Central memory CD8-positive, alpha-beta T cell (primary cell): ENCODE data around the gene PARP9.
"Not testable (repeated sequence)": the region's sequence is repeated elsewhere in the genome, so short reads cannot be mapped to it uniquely, and the experiment has no call there.

Source experiments
- ATAC-seq: fragments of 150-1000 bp; cut with Tn5 transposase; replicated peaks from 2 replicates; pipeline ENCODE4 v1.10.0; 2022; ENCODE audit warnings: mild to moderate bottlenecking, moderate FRiP score, moderate number of reproducible peaks; ENCODE audit not compliant: poor library complexity, severe bottlenecking; ENCODE audit errors: extremely low read depth
- DNase-seq, 2 donors: peaks; one replicate each; pipeline ENCODE4 v3.0.0; 2021; ENCODE audit warnings: low spot score in 2 of 2
- H3K27ac Mint-ChIP-seq: one replicate; pipeline ENCODE4 v1.8.0; 2022; ENCODE audit warnings: low read depth, mild to moderate bottlenecking, moderate library complexity, mixed read lengths
- H3K27me3 Mint-ChIP-seq: one replicate; pipeline ENCODE4 v1.8.0; 2022; ENCODE audit warnings: mixed read lengths
- H3K36me3 Mint-ChIP-seq: one replicate; pipeline ENCODE4 v1.8.0; 2022; ENCODE audit warnings: mild to moderate bottlenecking, moderate library complexity, mixed read lengths; ENCODE audit not compliant: insufficient read depth
- H3K4me1 Mint-ChIP-seq: one replicate; pipeline ENCODE4 v1.8.0; 2022; ENCODE audit warnings: mixed read lengths
- H3K4me3 Mint-ChIP-seq: one replicate; pipeline ENCODE4 v1.8.0; 2022; ENCODE audit warnings: mild to moderate bottlenecking, moderate library complexity, mixed read lengths
- H3K9me3 Mint-ChIP-seq: one replicate; pipeline ENCODE4 v1.8.0; 2022; ENCODE audit warnings: mixed read lengths

Gene PARP9

DNA sequence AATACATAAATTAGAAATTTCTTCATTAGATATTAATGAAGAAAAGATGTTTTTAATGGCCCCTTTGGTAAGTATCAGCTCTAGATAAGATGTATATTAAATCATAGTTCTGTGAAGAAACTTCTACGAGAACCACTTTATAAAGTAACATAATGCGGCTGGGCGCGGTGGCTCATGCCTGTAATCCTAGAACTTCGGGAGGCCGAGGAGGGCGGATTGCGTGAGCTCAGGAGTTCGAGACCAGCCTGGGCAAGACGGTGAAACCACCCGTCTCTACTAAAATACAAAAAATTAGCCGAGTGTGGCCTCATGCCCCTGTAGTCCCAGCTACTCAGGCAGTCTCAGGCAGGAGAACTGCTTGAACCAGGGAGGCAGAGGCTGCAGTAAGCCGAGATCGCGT lies 51.8 kb downstream of the PARP9 start:
- Mint-ChIP-seq H3K9me3 (no peaks in the 10 kb centered on the region), H3K4me1 (peaks cover 68% of the 10 kb centered on the region), H3K27ac (no peak overlapping the region), H3K27me3 (no peaks in the 10 kb centered on the region), H3K4me3 (no peak overlapping the region), H3K36me3 (peaks cover 13% of the 10 kb centered on the region)
- DNase-seq: no peak
- ATAC-seq: no peak

DNA sequence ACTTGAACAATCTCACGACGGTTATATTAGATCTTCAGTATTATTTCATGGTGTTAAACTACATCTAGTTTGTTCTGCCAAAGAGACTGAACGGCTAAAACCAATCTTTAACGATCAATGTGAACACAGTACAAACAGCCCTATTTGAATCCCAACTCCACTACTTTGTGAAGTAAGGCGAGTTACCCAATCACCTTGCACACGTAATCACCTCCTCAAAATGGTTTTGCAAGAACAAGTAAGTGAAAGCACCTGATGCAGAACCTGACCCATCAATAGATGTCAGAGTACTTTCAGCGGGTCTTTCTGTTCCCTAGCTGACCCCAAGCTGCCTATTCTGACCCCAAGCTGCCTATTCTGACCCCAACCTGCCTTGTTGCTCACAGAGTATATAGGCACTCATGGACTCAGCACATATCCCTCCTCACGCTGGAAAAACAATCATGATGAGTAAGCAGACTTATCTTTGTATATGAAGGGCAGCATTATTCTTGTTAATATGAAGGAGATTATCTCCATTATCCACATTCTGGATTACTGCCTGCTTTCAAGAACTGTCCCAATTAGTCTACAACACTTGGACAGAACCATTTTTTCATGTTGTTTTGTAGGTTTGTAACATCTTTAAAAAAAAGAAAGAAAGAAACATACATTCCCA lies 53.1 kb downstream of the PARP9 start:
- H3K27me3 Mint-ChIP-seq: no peaks in the 10 kb centered on the region
- DNase-seq (no peak), ATAC-seq (no peak)
- H3K9me3 Mint-ChIP-seq: no peaks in the 10 kb centered on the region
- no peak overlapping the region for H3K27ac Mint-ChIP-seq
- no peak overlapping the region for H3K4me3 Mint-ChIP-seq
- H3K36me3 Mint-ChIP-seq: peaks cover 13% of the 10 kb centered on the region
- peaks cover 74% of the 10 kb centered on the region for H3K4me1 Mint-ChIP-seq

DNA sequence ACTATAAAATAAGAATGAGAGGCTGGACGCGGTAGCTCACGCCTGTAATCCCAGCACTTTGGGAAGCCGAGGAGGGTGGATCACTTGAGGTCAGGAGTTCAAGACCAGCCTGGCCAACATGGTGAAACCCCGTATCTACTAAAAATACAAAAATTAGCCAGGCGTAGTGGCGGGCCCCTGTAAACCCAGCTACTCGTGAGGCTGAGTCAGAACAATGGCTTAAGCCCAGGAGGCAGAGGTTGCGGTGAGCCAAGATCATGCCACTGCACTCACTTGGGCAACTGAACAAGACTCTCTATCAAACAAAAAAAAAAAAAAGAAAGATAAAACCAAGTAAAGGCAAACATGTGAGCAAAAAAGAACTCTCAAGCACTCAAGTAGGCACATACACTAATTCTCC lies 55.2 kb downstream of the PARP9 start:
- not testable (repeated sequence) for DNase-seq, ATAC-seq, H3K27me3 Mint-ChIP-seq, H3K27ac Mint-ChIP-seq, H3K9me3 Mint-ChIP-seq, H3K4me3 Mint-ChIP-seq, H3K36me3 Mint-ChIP-seq
- H3K4me1 Mint-ChIP-seq: peaks cover 79% of the 10 kb centered on the region

DNA sequence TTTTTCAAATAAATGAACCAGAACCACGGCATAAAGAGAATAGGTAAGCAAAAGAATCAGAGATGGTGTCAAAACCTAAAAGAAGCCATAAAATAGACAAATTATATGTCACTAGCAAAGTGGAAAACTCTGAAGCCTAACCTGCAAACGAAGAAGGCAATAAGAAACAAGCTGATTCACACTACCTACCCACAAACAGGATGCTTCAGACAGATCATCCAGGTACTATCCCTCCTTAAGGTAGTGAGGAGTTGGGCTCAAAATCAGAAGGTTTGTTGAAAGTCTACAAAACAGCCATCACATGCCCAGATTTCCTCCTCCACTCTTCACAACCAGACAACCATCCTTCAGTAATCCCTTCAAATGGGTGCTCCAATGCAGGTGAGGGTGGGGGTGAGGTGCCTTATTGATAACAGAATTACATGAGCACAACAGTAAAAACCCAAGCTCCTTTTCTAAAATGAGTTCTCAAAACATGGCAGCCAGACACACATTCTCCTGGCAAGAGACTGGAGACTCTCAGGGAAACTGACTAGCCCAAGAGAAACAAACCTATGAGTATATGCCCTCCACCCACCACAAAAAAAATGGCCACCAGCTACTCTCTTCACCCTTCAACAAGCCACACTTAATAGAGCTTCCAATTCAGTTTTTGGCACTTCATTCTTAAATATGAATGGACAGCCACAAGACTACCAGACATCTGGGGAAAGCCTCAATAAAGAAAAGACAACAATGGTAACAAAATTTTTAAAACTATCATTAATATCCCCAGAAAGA lies 55.8 kb downstream of the PARP9 start:
- Mint-ChIP-seq H3K9me3 (no peaks in the 10 kb centered on the region), H3K36me3 (peaks cover 2% of the 10 kb centered on the region), H3K27ac (no peak overlapping the region), H3K4me1 (peaks cover 74% of the 10 kb centered on the region), H3K4me3 (no peak overlapping the region), H3K27me3 (no peaks in the 10 kb centered on the region)
- no peak for DNase-seq
- peak; percentile 65 for ATAC-seq

DNA sequence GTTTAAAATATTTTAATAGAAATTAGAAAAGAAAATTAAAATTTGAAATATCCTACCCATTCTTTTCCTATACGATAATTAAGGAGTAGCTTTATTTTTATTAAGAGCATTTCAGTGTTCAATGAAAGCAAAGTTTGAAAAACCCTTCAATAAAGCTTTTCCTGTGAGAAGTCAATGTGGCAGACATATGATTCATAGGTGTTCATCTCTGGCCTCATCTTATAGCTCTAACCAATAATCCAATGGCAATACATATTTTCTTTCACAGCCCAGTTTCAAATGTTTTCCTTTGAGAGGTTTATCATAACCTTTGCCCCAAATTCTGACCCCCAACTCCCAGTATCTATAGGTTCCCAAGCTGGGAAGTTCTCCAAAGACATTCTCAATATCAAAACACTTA lies 57.6 kb downstream of the PARP9 start:
- Mint-ChIP-seq H3K4me1 (peaks cover 71% of the 10 kb centered on the region), H3K9me3 (no peaks in the 10 kb centered on the region), H3K36me3 (peaks cover 2% of the 10 kb centered on the region), H3K27me3 (no peaks in the 10 kb centered on the region), H3K4me3 (no peak overlapping the region), H3K27ac (no peak overlapping the region)
- ATAC-seq: peak; percentile 59
- DNase-seq: no peak

DNA sequence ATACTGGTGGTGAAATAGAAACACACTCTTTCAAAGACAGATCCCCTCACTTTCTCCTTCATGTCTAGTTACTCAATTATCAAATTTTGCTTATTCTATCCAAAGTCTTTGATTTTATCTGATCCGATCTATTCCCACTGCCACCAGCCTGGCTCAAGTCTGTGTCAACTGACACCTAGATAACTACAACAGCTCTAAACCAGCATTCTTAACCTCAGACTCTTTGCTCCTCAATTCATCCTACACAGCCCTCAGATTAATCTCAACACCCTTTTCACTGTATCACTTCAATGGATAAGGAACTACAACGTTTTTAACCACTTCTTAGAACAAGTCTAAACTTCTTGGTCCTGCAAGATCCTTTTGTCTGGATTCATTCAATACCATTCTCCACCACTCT lies 58.4 kb downstream of the PARP9 start:
- DNase-seq (no peak), ATAC-seq (no peak)
- Mint-ChIP-seq H3K36me3 (peaks cover 5% of the 10 kb centered on the region), H3K4me1 (peaks cover 71% of the 10 kb centered on the region), H3K27me3 (no peaks in the 10 kb centered on the region), H3K27ac (no peak overlapping the region), H3K9me3 (no peaks in the 10 kb centered on the region), H3K4me3 (no peak overlapping the region)

DNA sequence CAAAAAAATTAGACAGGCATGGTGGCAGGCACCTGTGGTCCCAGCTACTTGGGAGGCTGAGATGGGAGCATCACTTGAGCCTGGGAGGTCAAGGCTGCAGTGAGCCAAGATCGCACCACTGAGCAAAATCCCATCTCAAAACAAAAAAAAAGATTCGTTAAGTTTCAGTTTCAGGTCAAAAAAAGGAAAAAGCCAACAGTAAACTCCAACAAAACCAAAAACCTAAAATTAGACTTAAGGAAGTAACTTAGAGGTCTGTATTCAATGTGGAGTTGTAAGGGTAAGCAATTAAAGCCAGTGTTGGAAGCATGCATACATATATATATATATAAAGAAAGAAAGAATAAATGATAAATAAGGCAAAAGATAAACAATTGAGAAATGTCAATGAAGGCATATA lies 61.2 kb downstream of the PARP9 start:
- H3K27me3 Mint-ChIP-seq: no peaks in the 10 kb centered on the region
- H3K4me1 Mint-ChIP-seq: peaks cover 63% of the 10 kb centered on the region
- ATAC-seq (no peak), DNase-seq (no peak)
- no peak overlapping the region for H3K4me3 Mint-ChIP-seq
- peaks cover 7% of the 10 kb centered on the region for H3K36me3 Mint-ChIP-seq
- H3K27ac Mint-ChIP-seq: no peak overlapping the region
- H3K9me3 Mint-ChIP-seq: no peaks in the 10 kb centered on the region

DNA sequence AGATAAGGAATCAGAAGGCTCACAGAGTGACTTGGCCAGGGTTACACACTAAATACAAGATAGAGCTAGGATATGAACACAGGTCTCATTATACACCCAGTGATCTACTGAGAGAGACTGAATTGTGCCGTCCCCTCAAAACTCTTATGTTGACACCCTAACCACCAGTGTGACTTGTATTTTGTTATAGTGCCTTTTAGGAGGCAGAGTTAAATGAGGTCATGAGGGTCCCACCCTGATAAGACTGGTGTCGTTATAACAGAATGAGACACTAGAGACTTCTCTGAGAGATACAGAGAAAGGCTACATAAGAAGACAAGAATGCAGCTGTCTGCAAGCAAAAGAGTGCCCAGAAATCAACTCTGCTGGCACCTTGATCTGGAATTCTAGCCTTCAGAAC lies 62.0 kb downstream of the PARP9 start:
- Mint-ChIP-seq H3K27ac (peak overlapping the region; percentile 82), H3K4me1 (peaks cover 67% of the 10 kb centered on the region), H3K36me3 (peaks cover 11% of the 10 kb centered on the region), H3K9me3 (no peaks in the 10 kb centered on the region), H3K27me3 (no peaks in the 10 kb centered on the region), H3K4me3 (no peak overlapping the region)
- no peak for ATAC-seq
- DNase-seq: no peak

DNA sequence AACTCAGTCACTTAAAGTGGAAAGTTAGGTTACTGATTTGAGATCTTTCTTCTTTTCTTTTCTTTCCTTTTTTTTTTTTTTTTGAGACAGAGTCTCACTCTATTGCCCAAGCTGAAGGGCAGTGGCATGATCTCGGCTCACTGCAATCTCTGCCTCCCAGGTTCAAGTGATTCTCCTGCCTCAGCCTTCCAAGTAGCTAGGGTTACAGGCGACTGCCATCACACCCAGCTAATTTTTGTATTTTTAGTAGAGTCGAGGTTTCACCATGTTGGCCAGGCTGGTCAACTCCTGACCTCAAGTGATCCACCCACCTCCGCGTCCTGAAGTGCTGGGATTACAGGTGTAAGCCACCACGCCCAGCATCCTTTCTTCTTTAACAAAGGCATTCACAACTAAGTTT lies 63.1 kb downstream of the PARP9 start:
- H3K27me3 Mint-ChIP-seq, ATAC-seq, H3K4me3 Mint-ChIP-seq, H3K9me3 Mint-ChIP-seq, DNase-seq: not testable (repeated sequence)
- H3K4me1 Mint-ChIP-seq: peaks cover 68% of the 10 kb centered on the region
- peaks cover 13% of the 10 kb centered on the region for H3K36me3 Mint-ChIP-seq
- peak overlapping the region; percentile 82 for H3K27ac Mint-ChIP-seq

DNA sequence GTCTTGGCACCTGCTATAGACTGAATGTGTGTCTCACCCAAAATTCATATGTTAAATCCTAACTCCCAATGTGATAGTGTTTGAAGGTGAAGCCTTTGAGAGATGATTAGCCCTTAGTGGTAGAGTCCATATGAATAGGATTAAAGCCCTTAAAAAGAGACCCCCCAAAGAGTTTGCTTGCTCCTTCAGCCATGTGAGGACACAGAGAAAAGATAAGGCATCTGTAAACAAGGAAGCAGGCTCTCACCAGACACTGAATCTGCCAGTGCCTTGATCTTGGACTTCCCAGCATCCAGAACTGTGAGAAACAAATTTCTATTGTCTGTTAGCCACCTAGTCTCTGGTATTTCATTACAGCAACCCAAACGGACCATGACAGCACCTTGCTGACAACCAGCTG lies 65.9 kb downstream of the PARP9 start:
- Mint-ChIP-seq H3K4me1 (peaks cover 62% of the 10 kb centered on the region), H3K27me3 (no peaks in the 10 kb centered on the region), H3K4me3 (no peak overlapping the region), H3K36me3 (peaks cover 25% of the 10 kb centered on the region), H3K27ac (peak overlapping the region; percentile 38), H3K9me3 (no peaks in the 10 kb centered on the region)
- DNase-seq (no peak), ATAC-seq (no peak)

DNA sequence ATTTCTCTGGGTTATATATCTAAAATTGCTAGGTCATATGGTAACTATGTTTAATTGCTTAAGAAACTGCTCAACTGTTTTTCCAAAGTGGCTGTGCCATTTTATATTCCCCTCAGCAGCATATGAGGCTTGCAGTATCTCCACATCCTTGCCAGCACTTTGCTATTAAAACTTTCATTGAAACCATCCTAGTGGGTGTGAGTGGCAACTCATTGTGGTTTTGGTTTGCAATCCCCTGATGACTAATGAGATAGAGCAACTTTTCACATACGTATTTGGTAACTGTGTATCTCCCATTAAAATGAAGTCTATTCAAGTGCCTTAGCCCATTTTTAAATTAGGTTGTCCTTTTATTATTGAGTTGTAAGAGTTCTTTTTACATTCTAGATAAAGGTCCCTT lies 66.7 kb downstream of the PARP9 start:
- peak; percentile 98 for ATAC-seq
- H3K27ac Mint-ChIP-seq: no peak overlapping the region
- peak in 1 of 2 donors; percentile 28 for DNase-seq
- no peak overlapping the region for H3K4me3 Mint-ChIP-seq
- H3K9me3 Mint-ChIP-seq: no peaks in the 10 kb centered on the region
- H3K4me1 Mint-ChIP-seq: peaks cover 63% of the 10 kb centered on the region
- H3K36me3 Mint-ChIP-seq: peaks cover 32% of the 10 kb centered on the region
- no peaks in the 10 kb centered on the region for H3K27me3 Mint-ChIP-seq

DNA sequence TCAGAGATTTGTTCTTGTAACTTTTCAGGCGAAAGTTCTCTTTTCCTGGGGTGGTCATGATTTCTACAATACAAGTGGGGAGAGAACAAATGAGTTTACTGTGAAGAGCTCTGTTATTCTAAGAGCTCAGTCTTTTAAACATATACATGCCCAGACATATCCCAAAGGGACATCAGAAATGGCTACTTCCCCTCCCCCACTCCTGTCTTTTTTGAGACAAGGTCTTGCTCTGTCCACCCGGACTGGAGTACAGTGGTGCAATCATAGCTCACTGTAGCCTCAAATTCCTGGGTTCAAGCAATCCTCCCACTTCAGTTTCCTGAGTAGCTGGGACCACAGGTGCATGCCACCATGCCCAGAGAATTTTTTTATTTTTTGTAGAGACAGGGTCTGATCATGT lies 67.6 kb downstream of the PARP9 start:
- H3K4me1 Mint-ChIP-seq: peaks cover 55% of the 10 kb centered on the region
- no peak for DNase-seq
- H3K27me3 Mint-ChIP-seq: no peaks in the 10 kb centered on the region
- H3K4me3 Mint-ChIP-seq: no peak overlapping the region
- peaks cover 33% of the 10 kb centered on the region for H3K36me3 Mint-ChIP-seq
- no peak overlapping the region for H3K27ac Mint-ChIP-seq
- H3K9me3 Mint-ChIP-seq: no peaks in the 10 kb centered on the region
- no peak for ATAC-seq

DNA sequence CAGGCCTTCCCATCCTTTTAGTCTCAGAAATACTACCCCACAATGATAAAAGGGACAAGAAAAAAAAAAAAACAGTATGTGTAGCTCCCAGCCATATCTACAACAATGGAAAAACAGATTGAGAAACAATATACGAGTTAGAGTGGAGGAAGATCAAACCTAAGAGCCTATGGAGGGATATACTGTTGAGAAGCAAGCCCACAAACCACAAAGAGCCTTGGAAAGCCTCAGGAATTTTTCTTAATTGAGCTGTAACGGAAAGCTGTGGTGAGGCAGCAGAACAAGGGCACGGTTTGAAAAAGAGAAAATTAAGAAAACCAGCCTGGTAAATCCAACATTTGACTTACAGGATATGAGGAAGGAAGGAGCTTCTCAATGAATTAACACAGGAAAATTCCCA lies 70.8 kb downstream of the PARP9 start:
- H3K27ac Mint-ChIP-seq: no peak overlapping the region
- H3K36me3 Mint-ChIP-seq: peaks cover 37% of the 10 kb centered on the region
- DNase-seq (no peak), ATAC-seq (no peak)
- no peaks in the 10 kb centered on the region for H3K9me3 Mint-ChIP-seq
- no peak overlapping the region for H3K4me3 Mint-ChIP-seq
- H3K27me3 Mint-ChIP-seq: no peaks in the 10 kb centered on the region
- H3K4me1 Mint-ChIP-seq: peaks cover 45% of the 10 kb centered on the region
